GM20431 (cell line): ENCODE data around the gene TEX261.

ENCODE experiments used
- in situ Hi-C: fragments of 300-500 bp; cut with MseI, MboI; formaldehyde crosslinking; loops from one replicate; pipeline ENCODE4 v1.15.0; 2020; ENCODE audit warnings: low sequenced_read_pairs; ENCODE audit not compliant: unreplicated experiment

TEX261 gene

DNA sequence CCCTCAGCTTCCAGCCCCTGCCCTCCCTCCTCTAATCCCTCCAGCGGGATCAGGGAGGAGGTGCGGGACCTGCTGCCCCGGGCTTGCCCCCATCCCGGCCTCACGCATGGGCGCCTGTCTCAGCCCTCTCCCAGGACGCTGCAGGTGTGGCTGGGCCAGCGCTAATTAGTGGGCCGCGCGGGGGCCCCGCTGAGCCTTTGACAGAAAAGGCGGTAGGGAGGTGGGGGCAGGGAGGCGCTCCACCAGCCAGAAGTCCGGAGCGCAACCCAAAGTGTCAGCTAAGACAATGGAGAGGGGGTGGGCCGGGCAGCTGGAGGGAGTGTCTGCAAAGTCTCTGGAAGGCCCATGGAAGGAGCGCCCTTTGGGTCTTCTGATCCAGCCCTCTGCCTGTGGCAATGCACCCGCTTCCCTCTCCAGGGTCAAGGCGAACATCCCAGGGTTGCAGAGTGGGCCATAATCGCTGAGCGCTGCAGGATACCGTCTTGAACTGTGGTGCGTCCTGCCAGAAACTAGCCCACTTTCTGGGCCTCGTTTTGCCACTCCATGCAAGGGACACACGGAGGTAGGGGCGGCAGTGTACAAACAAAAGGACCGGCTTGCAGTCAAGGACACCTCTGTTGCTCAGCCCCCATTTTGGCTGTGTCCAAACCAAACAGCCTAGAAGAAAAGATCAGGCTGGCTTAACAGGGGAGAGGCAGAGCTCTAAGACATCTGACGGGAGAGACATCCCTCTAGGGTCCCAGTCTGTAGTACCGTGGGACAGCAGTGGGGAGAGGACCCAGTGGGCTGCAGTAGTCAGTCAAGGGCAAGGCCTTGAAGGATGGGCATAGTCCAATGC lies 55.5 kb downstream of the TEX261 start:
- in situ Hi-C loops: no loop called here

DNA sequence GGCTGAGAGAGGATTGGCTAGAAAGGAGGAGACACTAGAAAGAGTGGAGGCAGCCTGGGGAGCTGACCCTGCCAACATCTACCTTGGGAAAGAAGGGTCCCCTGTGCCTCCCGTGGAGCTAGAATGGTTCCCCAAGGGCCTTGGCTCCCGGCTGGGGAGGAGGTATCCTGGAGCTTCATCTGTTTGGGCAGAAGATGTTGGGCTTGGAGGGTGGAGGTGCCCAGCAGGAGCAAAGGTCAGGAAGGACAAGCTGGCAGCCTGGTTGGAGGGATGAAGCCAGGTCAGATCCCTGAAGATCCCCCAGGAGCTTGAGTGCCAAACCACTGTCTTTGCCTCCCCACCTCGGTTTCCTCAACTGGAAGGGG lies 56.1 kb downstream of the TEX261 start:
- in situ Hi-C loops: no loop called here

DNA sequence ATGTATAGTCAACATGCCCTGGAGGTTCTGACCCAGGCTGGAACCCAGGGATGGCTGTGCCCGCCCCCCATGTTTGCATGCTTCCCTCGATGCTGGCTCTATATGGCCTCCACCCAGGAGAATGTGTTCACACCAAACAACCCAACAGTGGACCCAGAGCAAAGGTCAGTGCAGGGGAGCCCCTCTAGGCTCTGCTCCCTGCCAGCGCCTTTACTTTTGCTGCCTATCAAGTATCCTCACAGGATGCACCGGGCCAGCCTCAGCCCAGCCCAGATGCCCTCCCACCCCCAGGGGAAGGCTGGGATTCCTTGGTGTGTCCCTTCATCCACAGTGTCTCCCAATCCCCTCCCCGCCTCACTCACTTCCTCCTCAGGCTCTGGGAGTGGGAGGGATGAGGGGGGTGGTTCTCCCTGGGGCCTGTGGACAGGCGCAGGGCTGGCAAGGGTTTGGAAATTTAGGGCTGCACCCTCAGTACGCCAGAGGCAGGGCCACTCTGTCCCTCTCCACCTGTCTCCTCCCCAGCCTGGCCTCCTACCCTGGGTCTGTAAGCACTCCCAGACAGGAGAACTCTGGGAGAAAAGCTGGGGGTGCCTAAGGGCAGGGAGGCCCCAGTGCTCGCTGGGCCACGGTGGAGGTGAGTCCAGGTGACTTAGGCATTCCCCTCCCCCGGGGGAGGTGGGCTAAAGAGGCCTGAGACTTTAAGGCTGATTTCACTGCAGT lies 56.6 kb downstream of the TEX261 start:
- in situ Hi-C loops: no loop called here

DNA sequence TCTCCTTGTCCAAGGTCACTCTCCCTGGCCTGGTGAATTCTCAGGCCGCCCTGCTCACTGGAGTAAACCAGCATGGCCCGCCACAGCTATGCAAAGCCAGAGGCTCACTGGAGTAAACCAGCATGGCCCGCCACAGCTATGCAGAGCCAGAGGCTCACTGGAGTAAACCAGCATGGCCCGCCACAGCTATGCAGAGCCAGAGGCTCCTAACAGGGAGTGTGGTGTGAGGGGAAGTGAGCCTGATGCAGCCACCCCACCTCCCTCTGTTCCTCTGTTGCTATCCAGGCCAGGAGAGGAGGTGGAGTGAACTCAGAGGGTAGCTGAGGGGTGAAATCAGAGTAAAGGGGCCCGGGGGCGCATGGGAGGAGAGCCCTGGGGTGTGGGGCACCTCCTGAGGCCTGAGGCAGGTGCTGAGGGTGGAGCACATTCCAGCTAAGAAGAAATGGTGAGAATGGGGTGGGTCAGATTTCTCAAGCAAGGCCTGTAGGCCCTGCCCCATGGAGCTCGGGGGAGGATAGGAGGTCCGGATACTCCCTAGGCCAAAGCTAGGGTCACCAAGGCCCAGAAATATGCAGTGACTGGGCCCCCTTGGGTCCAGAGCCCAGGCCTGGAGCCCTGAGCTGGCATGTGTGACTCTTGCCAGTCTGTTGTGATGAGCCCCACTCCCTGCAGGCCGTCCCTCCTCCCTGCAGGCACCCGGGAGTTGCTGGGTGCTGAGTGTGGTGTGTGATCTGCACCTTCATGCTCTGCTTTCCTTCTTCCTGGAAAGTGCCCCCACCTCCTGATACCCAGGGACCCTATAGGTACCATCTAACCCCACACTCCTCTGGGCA lies 57.5 kb downstream of the TEX261 start:
- in situ Hi-C loops: no loop called here

DNA sequence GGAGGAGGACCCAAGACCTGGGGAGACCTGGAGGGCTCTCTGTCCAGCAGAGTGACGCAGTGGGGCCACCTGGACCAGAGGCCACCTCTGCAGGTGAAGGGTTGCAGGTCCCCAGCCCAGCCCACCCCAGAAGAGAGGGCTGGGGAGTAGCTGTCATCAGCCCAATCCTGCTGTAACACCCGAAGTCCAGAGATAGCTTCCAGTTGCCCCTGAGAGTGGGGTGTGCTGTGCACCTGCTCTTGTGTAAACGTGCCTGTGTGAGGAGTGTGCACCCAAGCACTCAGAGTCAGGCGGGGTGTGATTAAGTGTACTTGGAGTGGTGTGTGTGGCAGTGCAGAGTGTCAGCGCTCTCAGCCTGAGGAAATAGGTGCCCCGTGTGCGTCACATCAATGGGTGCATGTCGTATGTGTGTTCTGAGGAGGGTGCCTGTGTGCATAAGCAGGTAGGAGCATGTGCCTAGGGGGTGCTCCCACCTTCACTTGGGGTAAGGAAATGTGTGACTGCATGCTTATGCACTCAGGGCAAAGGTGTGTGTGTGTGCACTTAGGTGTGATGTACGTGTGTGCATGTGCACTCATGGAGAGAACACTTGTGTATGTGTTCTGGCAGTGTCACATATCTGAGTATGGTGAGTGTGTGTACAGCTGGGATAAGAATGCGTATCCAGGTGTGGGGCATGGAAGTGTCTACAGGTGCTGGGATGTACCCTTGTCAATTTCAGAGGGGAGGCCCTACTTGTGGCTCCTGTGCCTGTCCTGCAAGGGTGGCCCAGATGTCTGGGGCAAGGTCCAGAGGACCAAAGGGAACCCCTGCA lies 58.3 kb downstream of the TEX261 start:
- in situ Hi-C loops: no loop called here
